OCI-LY3 (cell line): Measurements from ENCODE around the gene ARMC9.

Experiments
- EZH2phosphoT487 ChIP-seq: fragments of 200-600 bp; shearing (Covaris generic); IDR thresholded peaks from 2 replicates; pipeline ENCODE4 v1.6.1; 2018; ENCODE audit warnings: antibody characterized with exemption, mixed run types, low read depth
- TF ChIP-seq, protein P1 (sequence below): fragments of 200-600, 300-600 bp; sonication (generic); IDR thresholded peaks from 2 replicates; pipeline ENCODE4 v1.5.1; 2014; ENCODE audit warnings: antibody characterized with exemption, low read length, low read depth

DNA sequence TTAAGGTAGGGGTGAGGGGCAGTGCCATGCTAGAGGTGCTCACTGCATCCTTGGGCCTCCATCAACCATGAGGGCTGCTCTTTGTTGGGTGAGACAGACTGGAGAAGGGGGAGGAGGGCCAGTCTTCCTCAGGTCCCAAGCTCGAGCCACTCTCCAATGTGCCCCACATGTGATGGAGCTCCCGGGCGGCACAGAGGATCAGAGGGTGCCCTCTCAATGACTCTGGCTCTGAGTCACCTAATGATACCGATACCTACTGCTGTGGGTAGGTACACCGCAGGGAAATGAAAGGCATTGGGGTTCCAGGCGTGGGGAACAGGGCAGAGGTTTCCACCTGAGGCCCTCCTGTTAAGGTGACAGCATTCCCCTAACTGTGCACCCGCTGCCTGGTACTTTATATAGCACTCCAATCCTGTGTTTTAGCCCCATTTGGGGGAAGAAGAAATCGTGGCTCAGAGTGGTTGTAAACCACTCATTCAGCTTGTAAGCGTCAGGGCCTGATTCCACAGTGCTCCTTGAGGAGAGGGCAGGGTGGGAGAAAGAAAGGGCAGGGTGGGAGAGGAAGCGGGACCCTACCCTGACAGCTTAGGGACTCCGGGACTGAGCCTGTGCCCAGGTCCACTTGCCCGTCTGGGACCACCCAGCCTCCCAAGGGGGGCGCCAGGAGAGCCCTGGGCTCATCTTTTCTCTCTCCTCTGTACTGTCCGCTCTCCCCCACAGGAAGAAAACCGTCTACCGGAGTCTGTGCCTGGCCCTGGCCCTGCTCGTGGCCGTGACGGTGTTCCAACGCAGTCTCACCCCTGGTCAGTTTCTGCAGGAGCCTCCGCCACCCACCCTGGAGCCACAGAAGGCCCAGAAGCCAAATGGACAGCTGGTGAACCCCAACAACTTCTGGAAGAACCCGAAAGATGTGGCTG, 198.8 kb downstream of the ARMC9 start:
- TF ChIP-seq, protein P1, sequence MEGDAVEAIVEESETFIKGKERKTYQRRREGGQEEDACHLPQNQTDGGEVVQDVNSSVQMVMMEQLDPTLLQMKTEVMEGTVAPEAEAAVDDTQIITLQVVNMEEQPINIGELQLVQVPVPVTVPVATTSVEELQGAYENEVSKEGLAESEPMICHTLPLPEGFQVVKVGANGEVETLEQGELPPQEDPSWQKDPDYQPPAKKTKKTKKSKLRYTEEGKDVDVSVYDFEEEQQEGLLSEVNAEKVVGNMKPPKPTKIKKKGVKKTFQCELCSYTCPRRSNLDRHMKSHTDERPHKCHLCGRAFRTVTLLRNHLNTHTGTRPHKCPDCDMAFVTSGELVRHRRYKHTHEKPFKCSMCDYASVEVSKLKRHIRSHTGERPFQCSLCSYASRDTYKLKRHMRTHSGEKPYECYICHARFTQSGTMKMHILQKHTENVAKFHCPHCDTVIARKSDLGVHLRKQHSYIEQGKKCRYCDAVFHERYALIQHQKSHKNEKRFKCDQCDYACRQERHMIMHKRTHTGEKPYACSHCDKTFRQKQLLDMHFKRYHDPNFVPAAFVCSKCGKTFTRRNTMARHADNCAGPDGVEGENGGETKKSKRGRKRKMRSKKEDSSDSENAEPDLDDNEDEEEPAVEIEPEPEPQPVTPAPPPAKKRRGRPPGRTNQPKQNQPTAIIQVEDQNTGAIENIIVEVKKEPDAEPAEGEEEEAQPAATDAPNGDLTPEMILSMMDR, result no peak
- TF ChIP-seq EZH2phosphoT487, result no peak
